HK-2 (cell line): Measurements from ENCODE around the gene RAD51B.
"Not testable (repeated sequence)": the region's sequence is repeated elsewhere in the genome, so short reads cannot be mapped to it uniquely, and the experiment has no call there.

Source experiments
- DNase-seq: peaks from one replicate; pipeline ENCODE4 v3.0.0-alpha.2; 2018; ENCODE audit not compliant: unreplicated experiment

The RAD51B gene

GRCh38 chr14:68174446-68174845 lies 354.9 kb downstream of the RAD51B start:
- DNase-seq = peak; percentile 24

GRCh38 chr14:68176687-68177086 lies 357.1 kb downstream of the RAD51B start:
- DNase-seq = no peak

GRCh38 chr14:68177728-68178127 lies 358.1 kb downstream of the RAD51B start:
- DNase-seq = no peak

GRCh38 chr14:68178282-68178681 lies 358.7 kb downstream of the RAD51B start:
- DNase-seq = no peak

GRCh38 chr14:68181519-68182326 lies 362.1 kb downstream of the RAD51B start:
- DNase-seq = peak; percentile 16

- no peak for DNase-seq
These were observed 362.9 kb downstream of the RAD51B start for GRCh38 chr14:68182492-68182891.

GRCh38 chr14:68186500-68187276 lies 367.1 kb downstream of the RAD51B start:
- not testable (repeated sequence) for DNase-seq

- DNase-seq = no peak
These were observed 368.6 kb downstream of the RAD51B start for GRCh38 chr14:68188174-68188573.

GRCh38 chr14:68190032-68190431 lies 370.5 kb downstream of the RAD51B start:
- no peak for DNase-seq

GRCh38 chr14:68191567-68192321 lies 372.2 kb downstream of the RAD51B start:
- DNase-seq = no peak

GRCh38 chr14:68192935-68193334 lies 373.4 kb downstream of the RAD51B start:
- DNase-seq = no peak

GRCh38 chr14:68193970-68194681 lies 374.5 kb downstream of the RAD51B start:
- DNase-seq = no peak

GRCh38 chr14:68195126-68195525 lies 375.5 kb downstream of the RAD51B start:
- no peak for DNase-seq

- DNase-seq = no peak
These were observed 379.3 kb downstream of the RAD51B start for GRCh38 chr14:68198713-68199495.

GRCh38 chr14:68199554-68200151 lies 380.1 kb downstream of the RAD51B start:
- no peak for DNase-seq

- DNase-seq = no peak
These were observed 384.3 kb downstream of the RAD51B start for GRCh38 chr14:68203871-68204270.

GRCh38 chr14:68208218-68208617 lies 388.6 kb downstream of the RAD51B start:
- no peak for DNase-seq

GRCh38 chr14:68208626-68209317 lies 389.2 kb downstream of the RAD51B start:
- no peak for DNase-seq

GRCh38 chr14:68210729-68211299 lies 391.2 kb downstream of the RAD51B start:
- peak; percentile 80 for DNase-seq
